Measurements from ENCODE around the gene CROCC2. TPM values are rescaled to one million over a fixed set of nuclear protein-coding genes. Genes with fewer than 3 reads are reported as not detected.

CROCC2 gene
- total and polyA plus RNA-seq, 2 donors (not counting 1 experiment from before 2014, with no cell fraction given), result not detected

Other genes with a start within 250 kb of the CROCC2 start
- not detected in 2 replicates for gene AQP12B, start 223.5 kb upstream of the CROCC2 start, total RNA-seq
- not detected in 2 replicates for gene AQP12B, start 223.5 kb upstream of the CROCC2 start, polyA plus RNA-seq
- gene AQP12A, start 214.5 kb upstream of the CROCC2 start, total RNA-seq, result not detected in 2 replicates
- not detected in 2 replicates for gene AQP12A, start 214.5 kb upstream of the CROCC2 start, polyA plus RNA-seq
- gene KIF1A, start 86.1 kb upstream of the CROCC2 start, total RNA-seq, result not detected in 2 replicates
- gene KIF1A, start 86.1 kb upstream of the CROCC2 start, polyA plus RNA-seq, result not detected in 2 replicates
- gene AGXT, start 37.5 kb upstream of the CROCC2 start, total RNA-seq, result not detected in 2 replicates
- gene AGXT, start 37.5 kb upstream of the CROCC2 start, polyA plus RNA-seq, result not detected in 2 replicates
- gene MAB21L4, start 10.2 kb upstream of the CROCC2 start, total RNA-seq, result not detected in 2 replicates
- gene MAB21L4, start 10.2 kb upstream of the CROCC2 start, polyA plus RNA-seq, result not detected in 2 replicates
- 336 and 346 TPM in 2 replicates for gene SNED1, start 92.3 kb downstream of the CROCC2 start, total RNA-seq
- gene SNED1, start 92.3 kb downstream of the CROCC2 start, polyA plus RNA-seq, result 11.1 and 25.5 TPM in 2 replicates
- 153 and 159 TPM in 2 replicates for gene MTERF4, start 196.0 kb downstream of the CROCC2 start, total RNA-seq
- gene MTERF4, start 196.0 kb downstream of the CROCC2 start, polyA plus RNA-seq, result 70.2 and 88.7 TPM in 2 replicates
- gene PASK, start 243.1 kb downstream of the CROCC2 start, total RNA-seq, result 144 and 184 TPM in 2 replicates
- gene PASK, start 243.1 kb downstream of the CROCC2 start, polyA plus RNA-seq, result 26.6 and 48.2 TPM in 2 replicates
- 50.9 and 51.7 TPM in 2 replicates for gene PPP1R7, start 244.1 kb downstream of the CROCC2 start, total RNA-seq
- 37.7 and 39.1 TPM in 2 replicates for gene PPP1R7, start 244.1 kb downstream of the CROCC2 start, polyA plus RNA-seq

All from B cell (primary cell).